HEK293 (cell line): ENCODE results near the gene BORA.

Experiments
- SP2 ChIP-seq: fragments of 450-650 bp; formaldehyde crosslinking; IDR thresholded peaks from 2 replicates; pipeline ENCODE4 v1.5.1; 2016; ENCODE audit warnings: missing biosample characterization, missing genetic modification characterization
- SP3 ChIP-seq: fragments of 450-650 bp; formaldehyde crosslinking; IDR thresholded peaks from 2 replicates; pipeline ENCODE4 v1.5.1; 2016; ENCODE audit warnings: missing biosample characterization, missing genetic modification characterization
- ZBTB20 ChIP-seq: fragments of 450-650 bp; formaldehyde crosslinking; IDR thresholded peaks from 2 replicates; pipeline ENCODE4 v1.5.1; 2016; ENCODE audit warnings: missing biosample characterization, missing genetic modification characterization
- ZBTB48 ChIP-seq: fragments of 450-650 bp; formaldehyde crosslinking; IDR thresholded peaks from 2 replicates; pipeline ENCODE4 v1.5.1; 2016; ENCODE audit warnings: missing biosample characterization, missing genetic modification characterization
- ZFP37 ChIP-seq: fragments of 450-650 bp; formaldehyde crosslinking; IDR thresholded peaks from 2 replicates; pipeline ENCODE4 v1.5.1; 2016; ENCODE audit warnings: missing biosample characterization, missing genetic modification characterization
- ZFP69B ChIP-seq: fragments of 450-650 bp; formaldehyde crosslinking; IDR thresholded peaks from 2 replicates; pipeline ENCODE4 v1.5.1; 2016; ENCODE audit warnings: missing biosample characterization, missing genetic modification characterization
- ZNF121 ChIP-seq: fragments of 450-650 bp; formaldehyde crosslinking; IDR thresholded peaks from 2 replicates; pipeline ENCODE4 v1.5.1; 2016; ENCODE audit warnings: missing biosample characterization, missing genetic modification characterization
- ZNF335 ChIP-seq: fragments of 450-650 bp; formaldehyde crosslinking; conservative IDR thresholded peaks from 2 replicates; pipeline ENCODE4 v1.5.1; 2016; ENCODE audit warnings: missing biosample characterization, missing genetic modification characterization
- ZNF362 ChIP-seq: fragments of 450-650 bp; formaldehyde crosslinking; IDR thresholded peaks from 2 replicates; pipeline ENCODE4 v1.5.1; 2016; ENCODE audit warnings: missing biosample characterization, missing genetic modification characterization
- ZNF645 ChIP-seq: fragments of 450-650 bp; formaldehyde crosslinking; IDR thresholded peaks from 2 replicates; pipeline ENCODE4; 2016; ENCODE audit warnings: missing biosample characterization, missing genetic modification characterization
- ZNF776 ChIP-seq: fragments of 450-650 bp; formaldehyde crosslinking; IDR thresholded peaks from 2 replicates; pipeline ENCODE4 v1.5.0; 2017; ENCODE audit warnings: missing biosample characterization, missing genetic modification characterization, borderline replicate concordance
- ZNF785 ChIP-seq: fragments of 450-650 bp; formaldehyde crosslinking; IDR thresholded peaks from 2 replicates; pipeline ENCODE4 v1.5.1; 2016; ENCODE audit warnings: missing biosample characterization, missing genetic modification characterization
- TF ChIP-seq, protein P1 (sequence below): fragments of 450-650 bp; formaldehyde crosslinking; IDR thresholded peaks from 2 replicates; pipeline ENCODE4 v1.5.1; 2016; ENCODE audit warnings: missing biosample characterization, missing genetic modification characterization

DNA sequence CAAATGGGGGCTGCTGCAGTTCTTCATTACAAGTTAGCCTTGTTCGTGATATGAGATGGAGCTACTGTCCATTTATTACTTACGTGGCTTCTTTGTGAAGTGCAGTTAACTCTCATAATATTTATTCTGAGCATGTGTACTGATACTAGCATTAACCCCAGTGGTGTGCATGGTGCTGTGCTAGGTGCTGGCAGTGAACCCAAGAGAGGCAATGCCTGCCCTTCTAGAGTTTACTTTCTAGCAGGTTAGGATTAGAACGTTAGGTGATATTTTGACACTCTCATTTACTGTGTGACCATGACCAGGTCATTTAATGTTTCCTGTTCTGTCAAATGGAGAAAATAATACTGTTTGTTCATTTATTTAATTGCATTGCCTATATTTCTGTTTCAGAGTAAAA lies 71.1 kb downstream of the BORA start:
- TF ChIP-seq, protein P1, sequence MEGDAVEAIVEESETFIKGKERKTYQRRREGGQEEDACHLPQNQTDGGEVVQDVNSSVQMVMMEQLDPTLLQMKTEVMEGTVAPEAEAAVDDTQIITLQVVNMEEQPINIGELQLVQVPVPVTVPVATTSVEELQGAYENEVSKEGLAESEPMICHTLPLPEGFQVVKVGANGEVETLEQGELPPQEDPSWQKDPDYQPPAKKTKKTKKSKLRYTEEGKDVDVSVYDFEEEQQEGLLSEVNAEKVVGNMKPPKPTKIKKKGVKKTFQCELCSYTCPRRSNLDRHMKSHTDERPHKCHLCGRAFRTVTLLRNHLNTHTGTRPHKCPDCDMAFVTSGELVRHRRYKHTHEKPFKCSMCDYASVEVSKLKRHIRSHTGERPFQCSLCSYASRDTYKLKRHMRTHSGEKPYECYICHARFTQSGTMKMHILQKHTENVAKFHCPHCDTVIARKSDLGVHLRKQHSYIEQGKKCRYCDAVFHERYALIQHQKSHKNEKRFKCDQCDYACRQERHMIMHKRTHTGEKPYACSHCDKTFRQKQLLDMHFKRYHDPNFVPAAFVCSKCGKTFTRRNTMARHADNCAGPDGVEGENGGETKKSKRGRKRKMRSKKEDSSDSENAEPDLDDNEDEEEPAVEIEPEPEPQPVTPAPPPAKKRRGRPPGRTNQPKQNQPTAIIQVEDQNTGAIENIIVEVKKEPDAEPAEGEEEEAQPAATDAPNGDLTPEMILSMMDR (tag by site-specific recombination), result no peak
- TF ChIP-seq ZNF645 (tag by site-specific recombination) (no peak), SP3 (no peak), ZNF121 (tag by site-specific recombination) (no peak), ZBTB20 (tag by site-specific recombination) (no peak), ZNF785 (no peak), ZNF362 (tag by site-specific recombination) (no peak), ZBTB48 (no peak), ZNF776 (no peak), ZFP69B (no peak), SP2 (tag by site-specific recombination) (no peak), ZFP37 (tag by site-specific recombination) (no peak), ZNF335 (no peak)
